ENCODE results near the gene MYEF2. TPM values are rescaled to one million over a fixed set of nuclear protein-coding genes. Genes with fewer than 3 reads are reported as not detected.

MYEF2 gene
- total RNA-seq, 1 experiment from 2014 or later, result 27.6 TPM

DNA sequence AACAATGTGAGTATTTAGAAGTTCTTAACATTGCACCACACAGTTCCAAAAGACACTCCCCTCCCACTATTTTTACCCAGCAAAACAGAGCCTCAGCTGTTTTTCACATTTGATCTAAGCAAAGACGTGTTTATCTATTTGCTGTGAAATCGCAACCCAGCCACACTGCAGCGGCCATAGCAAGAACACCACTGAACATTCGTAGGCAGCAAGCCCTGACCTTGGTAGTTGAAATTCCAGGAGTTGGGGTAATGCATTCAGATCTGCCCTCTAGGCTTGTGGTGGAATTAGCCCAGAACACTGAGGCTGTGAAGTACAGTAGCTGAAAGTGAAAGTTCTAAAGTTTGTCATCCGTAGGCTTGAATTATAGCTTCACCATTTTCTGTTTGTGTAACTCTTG lies 74.4 kb downstream of the MYEF2 start:
- ChIA-PET POLR2A (no interaction called here), CTCF (interaction anchor here (0.6 to 0.7 kb wide), 2 partner anchors 147 to 181 kb away, joined by 3 to 4 read pairs; no protein-coding TSS in a partner anchor)
- no peak overlapping the region for H3K4me3 Mint-ChIP-seq (ENCODE audit: unreplicated experiment)
- no peak overlapping the region for H3K27ac Mint-ChIP-seq (ENCODE audit: low read depth, unreplicated experiment)
- H3K9me3 Mint-ChIP-seq (ENCODE audit: unreplicated experiment), result no peaks in the 10 kb centered on the region
- no peaks in the 10 kb centered on the region for H3K36me3 Mint-ChIP-seq (ENCODE audit: insufficient read depth, unreplicated experiment)
- BruUV-seq (replicated peaks), result no TSS peak
- H3K27me3 Mint-ChIP-seq (ENCODE audit: insufficient read depth, unreplicated experiment), result peaks cover 37% of the 10 kb centered on the region
- no peaks in the 10 kb centered on the region for H3K4me1 Mint-ChIP-seq (ENCODE audit: insufficient read depth, unreplicated experiment)
- DNase-seq (ENCODE audit: unreplicated experiment), result no peak
- intact Hi-C loops (cut with micrococcal nuclease), result no loop called here
- TF ChIP-seq, protein P1, sequence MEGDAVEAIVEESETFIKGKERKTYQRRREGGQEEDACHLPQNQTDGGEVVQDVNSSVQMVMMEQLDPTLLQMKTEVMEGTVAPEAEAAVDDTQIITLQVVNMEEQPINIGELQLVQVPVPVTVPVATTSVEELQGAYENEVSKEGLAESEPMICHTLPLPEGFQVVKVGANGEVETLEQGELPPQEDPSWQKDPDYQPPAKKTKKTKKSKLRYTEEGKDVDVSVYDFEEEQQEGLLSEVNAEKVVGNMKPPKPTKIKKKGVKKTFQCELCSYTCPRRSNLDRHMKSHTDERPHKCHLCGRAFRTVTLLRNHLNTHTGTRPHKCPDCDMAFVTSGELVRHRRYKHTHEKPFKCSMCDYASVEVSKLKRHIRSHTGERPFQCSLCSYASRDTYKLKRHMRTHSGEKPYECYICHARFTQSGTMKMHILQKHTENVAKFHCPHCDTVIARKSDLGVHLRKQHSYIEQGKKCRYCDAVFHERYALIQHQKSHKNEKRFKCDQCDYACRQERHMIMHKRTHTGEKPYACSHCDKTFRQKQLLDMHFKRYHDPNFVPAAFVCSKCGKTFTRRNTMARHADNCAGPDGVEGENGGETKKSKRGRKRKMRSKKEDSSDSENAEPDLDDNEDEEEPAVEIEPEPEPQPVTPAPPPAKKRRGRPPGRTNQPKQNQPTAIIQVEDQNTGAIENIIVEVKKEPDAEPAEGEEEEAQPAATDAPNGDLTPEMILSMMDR (IDR thresholded peaks at IDR 0.05; ENCODE audit: unreplicated experiment), result no peak

GRCh38 chr15:48102167-48102566 lies 75.9 kb downstream of the MYEF2 start:
- intact Hi-C loops (cut with micrococcal nuclease), result no loop called here
- POLR2A ChIA-PET, result no interaction called here
- H3K27ac Mint-ChIP-seq (ENCODE audit: low read depth, unreplicated experiment), result no peak overlapping the region
- DNase-seq (ENCODE audit: unreplicated experiment), result no peak
- H3K4me1 Mint-ChIP-seq (ENCODE audit: insufficient read depth, unreplicated experiment), result no peaks in the 10 kb centered on the region
- H3K36me3 Mint-ChIP-seq (ENCODE audit: insufficient read depth, unreplicated experiment), result no peaks in the 10 kb centered on the region
- no TSS peak for BruUV-seq (replicated peaks)
- no peak overlapping the region for H3K4me3 Mint-ChIP-seq (ENCODE audit: unreplicated experiment)
- CTCF ChIA-PET, result interaction anchor here (0.8 kb wide), 1 partner anchor 9 kb away, joined by 3 read pairs; no protein-coding TSS in a partner anchor
- TF ChIP-seq, protein P1 (IDR thresholded peaks at IDR 0.05; ENCODE audit: unreplicated experiment), result no peak
- H3K9me3 Mint-ChIP-seq (ENCODE audit: unreplicated experiment), result no peaks in the 10 kb centered on the region
- H3K27me3 Mint-ChIP-seq (ENCODE audit: insufficient read depth, unreplicated experiment), result peaks cover 25% of the 10 kb centered on the region

DNA sequence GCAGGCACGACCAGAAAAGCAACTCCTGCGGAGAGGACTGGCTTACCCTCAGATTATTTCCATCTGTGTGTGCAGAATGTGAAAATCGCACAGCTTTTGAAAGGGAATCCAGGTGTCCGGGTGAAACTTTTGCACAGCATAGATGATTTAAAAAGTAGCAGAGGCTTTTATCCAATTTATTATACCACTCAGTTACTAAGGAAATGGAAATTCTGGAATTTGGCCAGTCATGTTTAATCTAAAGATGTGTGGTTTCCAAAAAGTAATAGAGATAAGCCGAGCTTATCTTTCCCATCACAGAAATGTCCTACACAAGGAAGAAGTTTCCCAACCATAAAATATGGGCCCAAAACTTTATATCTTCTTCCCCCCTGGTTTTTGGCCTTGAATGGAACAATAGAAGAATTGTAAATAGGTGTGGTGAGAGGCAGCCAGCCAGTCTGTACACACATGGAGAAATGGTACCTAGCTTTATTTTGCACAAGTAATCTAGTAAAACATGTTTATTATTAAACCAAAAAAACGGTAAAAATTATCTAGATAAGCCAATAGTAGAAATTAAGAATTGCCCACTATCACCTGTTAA lies 76.6 kb downstream of the MYEF2 start:
- H3K27ac Mint-ChIP-seq (ENCODE audit: low read depth, unreplicated experiment), result no peak overlapping the region
- POLR2A ChIA-PET, result no interaction called here
- TF ChIP-seq, protein P1 (IDR thresholded peaks at IDR 0.05; ENCODE audit: unreplicated experiment), result no peak
- intact Hi-C loops (cut with micrococcal nuclease), result no loop called here
- no peak for DNase-seq (ENCODE audit: unreplicated experiment)
- no peak overlapping the region for H3K4me3 Mint-ChIP-seq (ENCODE audit: unreplicated experiment)
- H3K36me3 Mint-ChIP-seq (ENCODE audit: insufficient read depth, unreplicated experiment), result no peaks in the 10 kb centered on the region
- CTCF ChIA-PET, result no interaction called here
- H3K9me3 Mint-ChIP-seq (ENCODE audit: unreplicated experiment), result no peaks in the 10 kb centered on the region
- no TSS peak for BruUV-seq (replicated peaks)
- peaks cover 18% of the 10 kb centered on the region for H3K27me3 Mint-ChIP-seq (ENCODE audit: insufficient read depth, unreplicated experiment)
- peaks cover 6% of the 10 kb centered on the region for H3K4me1 Mint-ChIP-seq (ENCODE audit: insufficient read depth, unreplicated experiment)

- TF ChIP-seq, protein P1 (IDR thresholded peaks at IDR 0.05; ENCODE audit: unreplicated experiment), result no peak
- no peak for DNase-seq (ENCODE audit: unreplicated experiment)
- Mint-ChIP-seq H3K4me3 (ENCODE audit: unreplicated experiment) (no peak overlapping the region), H3K36me3 (ENCODE audit: insufficient read depth, unreplicated experiment) (no peaks in the 10 kb centered on the region), H3K4me1 (ENCODE audit: insufficient read depth, unreplicated experiment) (peaks cover 10% of the 10 kb centered on the region), H3K27me3 (ENCODE audit: insufficient read depth, unreplicated experiment) (no peaks in the 10 kb centered on the region), H3K9me3 (ENCODE audit: unreplicated experiment) (no peaks in the 10 kb centered on the region), H3K27ac (ENCODE audit: low read depth, unreplicated experiment) (no peak overlapping the region)
- no TSS peak for BruUV-seq (replicated peaks)
- CTCF ChIA-PET, result interaction anchor here (0.6 to 1.2 kb wide), 3 partner anchors 12 to 546 kb away, joined by 3 to 4 read pairs (median 3); no protein-coding TSS in a partner anchor
- POLR2A ChIA-PET, result interaction anchor here (1.0 kb wide), 1 partner anchor 37 kb away, joined by 3 read pairs; no protein-coding TSS in a partner anchor
- intact Hi-C loops (cut with micrococcal nuclease), result no loop called here
Measured at GRCh38 chr15:48097264-48097663, 80.8 kb downstream of the MYEF2 start.

Data from MCF 10A (cell line).